GM21526 (cell line): ENCODE measurements around the gene ZNF169.
"Not testable (repeated sequence)": the region's sequence is repeated elsewhere in the genome, so short reads cannot be mapped to it uniquely, and the experiment has no call there.

Source experiments
- ATAC-seq: cut with Tn5 transposase; IDR thresholded peaks from one replicate; pipeline ENCODE4 v1.9.1; 2021; ENCODE audit warnings: moderate library complexity; ENCODE audit not compliant: unreplicated experiment, low FRiP score

Gene ZNF169

DNA sequence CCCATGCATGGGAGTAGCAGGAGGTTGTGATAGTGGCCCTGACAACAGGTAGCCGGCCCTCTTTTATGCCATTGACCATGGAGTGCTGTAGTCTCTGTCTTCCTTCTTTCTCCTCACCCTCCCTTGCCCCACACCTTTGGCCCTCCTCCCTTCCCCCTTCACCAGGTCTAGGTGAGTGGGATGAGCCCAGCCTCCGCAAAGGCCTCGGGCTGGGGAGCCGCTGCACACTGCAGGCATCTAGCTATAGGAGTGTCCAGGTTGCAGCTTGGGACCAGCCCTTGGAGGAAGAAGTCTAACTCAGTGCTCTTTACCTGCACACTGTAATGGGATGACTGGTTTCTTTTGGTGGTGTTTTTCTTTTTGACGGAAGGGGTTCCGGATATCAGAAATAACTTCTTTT is 81.7 kb downstream of the ZNF169 start:
- ATAC-seq = not testable (repeated sequence)

DNA sequence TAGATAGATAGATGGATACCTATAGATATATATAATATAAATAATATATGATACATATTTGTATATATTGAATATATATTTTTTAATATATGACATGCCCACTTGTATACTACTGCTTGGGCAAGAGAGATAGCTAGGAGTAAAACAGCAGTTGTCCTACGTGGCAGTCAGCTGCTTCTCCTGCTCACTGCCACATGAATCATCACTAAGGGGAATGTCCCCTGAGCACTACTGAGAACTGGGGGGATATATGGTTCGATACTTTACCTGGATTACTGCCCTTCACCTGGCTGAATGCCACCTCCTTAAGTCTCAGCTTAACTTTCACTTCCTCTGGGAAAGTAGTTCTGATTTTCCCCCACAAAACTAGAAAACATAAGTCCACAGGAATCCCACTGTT is 82.6 kb downstream of the ZNF169 start:
- not testable (repeated sequence) for ATAC-seq

DNA sequence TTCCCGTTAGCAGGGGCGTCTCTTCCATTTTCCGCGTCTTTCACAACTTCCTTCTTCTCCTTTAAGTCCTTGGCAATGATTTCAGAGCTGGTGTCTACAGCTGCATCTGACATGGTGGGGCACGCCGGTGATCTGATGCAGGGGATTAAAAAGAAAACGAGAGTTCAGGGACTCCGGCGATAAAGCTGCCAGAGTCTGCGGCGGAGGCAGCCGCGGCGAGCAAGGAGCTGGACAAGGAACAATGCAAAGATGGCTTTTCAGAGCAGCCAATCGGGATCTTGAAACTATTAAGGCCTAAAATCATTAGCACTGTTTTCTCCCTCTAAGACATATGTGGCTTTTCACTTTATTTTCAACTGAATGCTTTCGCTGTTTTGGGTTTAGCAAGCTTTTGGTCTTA is 88.4 kb downstream of the ZNF169 start:
- ATAC-seq = not testable (repeated sequence)

DNA sequence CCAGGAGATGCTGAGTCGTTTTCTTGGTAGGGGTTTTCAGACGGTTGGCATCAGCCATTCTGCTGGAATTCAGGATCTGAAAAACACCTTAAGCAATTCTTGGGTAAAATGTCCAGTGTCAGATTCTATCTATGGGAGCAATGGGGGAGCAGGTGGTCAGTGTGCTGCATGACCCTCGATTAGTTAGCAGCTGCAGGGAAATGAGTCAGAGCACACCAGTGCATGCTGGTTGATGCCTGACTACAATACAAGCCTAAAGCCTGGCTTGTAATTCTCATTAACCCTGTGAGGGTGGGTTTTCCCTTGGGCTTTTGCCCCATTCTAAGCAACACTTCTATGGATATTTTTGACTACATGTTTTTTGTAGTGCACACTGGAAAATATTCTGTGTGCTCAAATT is 89.7 kb downstream of the ZNF169 start:
- not testable (repeated sequence) for ATAC-seq
